HCT116 (cell line): ENCODE measurements around the gene H6PD. TPM values are rescaled to one million over a fixed set of nuclear protein-coding genes. Genes with fewer than 3 reads are reported as not detected.

Experiments used
- ATAC-seq: fragments of 200-7000 bp; cut with Tn5 transposase; 2 replicates; pipeline ENCODE4 v1.9.1; 2020; ENCODE audit warnings: mild to moderate bottlenecking, moderate library complexity
- BruUV-seq: library from RNA; stranded (reverse); fragments of 400-500 nt; replicated peaks from 2 replicates; lab custom pipeline; 2021; lab: Mats Ljungman, UMichigan
- CTCF ChIA-PET: fragments of 300-600 bp; sonication (Branson Sonifier 250); formaldehyde crosslinking; loops from one replicate; lab custom pipeline; 2021; ENCODE audit warnings: antibody characterized with exemption; lab: Charles Lee
- POLR2A ChIA-PET: fragments of 300-600, 350-600 bp; sonication (Branson Sonifier 250); formaldehyde crosslinking; loops from one replicate; lab custom pipeline; 2021; ENCODE audit warnings: antibody characterized with exemption; lab: Charles Lee
- RAD21 ChIA-PET, 2 experiments: fragments of 300-600 bp; sonication (Branson Sonifier 250); formaldehyde crosslinking; loops; one replicate each; lab custom pipeline; 2023; ENCODE audit warnings: low total read pairs in 2 of 2; ENCODE audit not compliant: uncharacterized antibody in 2 of 2, unreplicated experiment in 2 of 2, low non-redundant PET in 1 of 2; lab: Charles Lee
- DNase-seq: peaks from one replicate; pipeline ENCODE4 v3.0.0-alpha.2; 2010; ENCODE audit warnings: low read depth, low spot score
- H2AFZ ChIP-seq: fragments of 200-600 bp; shearing (Covaris generic), sonication (generic); 2 replicates; pipeline ENCODE4 v1.6.1; 2017; ENCODE audit warnings: low read depth, mixed run types, mixed read lengths, antibody characterized with exemption, low read length; ENCODE audit not compliant: poor library complexity, severe bottlenecking
- H3K27ac ChIP-seq: 2 replicates; pipeline ENCODE4 v1.5.1; 2012; ENCODE audit warnings: low read depth, low read length
- H3K27me3 ChIP-seq: fragments of 200-600 bp; sonication (generic); 2 replicates; pipeline ENCODE4 v1.6.1; 2016; ENCODE audit warnings: mixed run types, low read length, mixed read lengths; ENCODE audit not compliant: insufficient read depth
- H3K36me3 ChIP-seq, 2 experiments: fragments of 200-500 bp in 1 of 2; fragments of 200-600 bp in 1 of 2; sonication (Bioruptor generic) in 1 of 2; sonication (generic) in 1 of 2; 2 replicates each; pipeline versions ENCODE4 v1.5.1 to v1.6.1; 2014 to 2016; ENCODE audit warnings: low read length in 2 of 2, inconsistent platforms in 1 of 2, mixed read lengths in 1 of 2, mixed run types in 1 of 2; ENCODE audit not compliant: insufficient read depth in 2 of 2, control insufficient read depth in 1 of 2
- H3K4me1 ChIP-seq, 2 experiments: fragments of 200-600 bp in 1 of 2; sonication (generic) in 1 of 2; 2 replicates each; pipeline versions ENCODE4 v1.5.1 to v1.6.1; 2012 to 2017; ENCODE audit warnings: low read length in 2 of 2, inconsistent platforms in 1 of 2, mild to moderate bottlenecking in 1 of 2, mixed read lengths in 1 of 2, mixed run types in 1 of 2, moderate library complexity in 1 of 2; ENCODE audit not compliant: insufficient read depth in 2 of 2, control insufficient read depth in 1 of 2
- H3K4me2 ChIP-seq: fragments of 200-600 bp; sonication (generic); 2 replicates; pipeline ENCODE4 v1.6.1; 2017; ENCODE audit warnings: mixed run types, low read length, mixed read lengths
- H3K4me3 ChIP-seq, 2 experiments: fragments of 200-600 bp in 1 of 2; sonication (generic) in 1 of 2; replicated peaks in 1 of 2; 2 replicates each; pipeline ENCODE4 v1.5.1; 2011 to 2016; ENCODE audit warnings: low read length in 2 of 2, control low read depth in 1 of 2, low read depth in 1 of 2, mild to moderate bottlenecking in 1 of 2, mixed read lengths in 1 of 2, mixed run types in 1 of 2
- H3K79me2 ChIP-seq: fragments of 200-600 bp; sonication (generic); 2 replicates; pipeline ENCODE4 v1.6.1; 2017; ENCODE audit warnings: mild to moderate bottlenecking, mixed run types, low read length, moderate library complexity, mixed read lengths; ENCODE audit not compliant: insufficient read depth
- H3K9ac ChIP-seq: fragments of 200-600 bp; sonication (generic); 2 replicates; pipeline ENCODE4 v1.6.1; 2016; ENCODE audit warnings: low read length, mixed read lengths
- H3K9me2 ChIP-seq: fragments of 200-600 bp; sonication (generic), shearing (Covaris generic); 2 replicates; pipeline ENCODE4 v1.6.1; 2017; ENCODE audit warnings: mixed run types, mild to moderate bottlenecking, moderate library complexity; ENCODE audit not compliant: insufficient read depth
- H3K9me3 ChIP-seq, 2 experiments: fragments of 200-500 bp in 1 of 2; fragments of 200-600 bp in 1 of 2; sonication (Bioruptor generic) in 1 of 2; sonication (generic) in 1 of 2; 2 replicates each; pipeline ENCODE4 v1.6.1; 2014 to 2017; ENCODE audit warnings: low read length in 2 of 2, mixed read lengths in 2 of 2, inconsistent platforms in 1 of 2, low read depth in 1 of 2, mild to moderate bottlenecking in 1 of 2, mixed run types in 1 of 2, moderate library complexity in 1 of 2; ENCODE audit not compliant: control insufficient read depth in 1 of 2, insufficient read depth in 1 of 2
- H4K20me1 ChIP-seq: fragments of 200-600 bp; sonication (generic), shearing (Covaris generic); 2 replicates; pipeline ENCODE4 v1.6.1; 2017; ENCODE audit warnings: mixed run types, mild to moderate bottlenecking, moderate library complexity; ENCODE audit not compliant: insufficient read depth
- CBX3 ChIP-seq: IDR thresholded peaks from 2 replicates; pipeline ENCODE4 v1.6.1; 2012; ENCODE audit warnings: low read depth
- EZH2 ChIP-seq: fragments of 200-600 bp; sonication (generic); IDR thresholded peaks from 2 replicates; pipeline ENCODE4 v1.6.1; 2017; ENCODE audit warnings: antibody characterized with exemption, mixed run types
- EZH2phosphoT487 ChIP-seq: fragments of 200-600 bp; IDR thresholded peaks from 2 replicates; pipeline ENCODE4 v1.6.1; 2018; ENCODE audit warnings: antibody characterized with exemption, borderline replicate concordance
- FOSL1 ChIP-seq: IDR thresholded peaks from 2 replicates; pipeline ENCODE4 v1.6.1; 2012; ENCODE audit warnings: low read depth
- JUND ChIP-seq: IDR thresholded peaks from 2 replicates; pipeline ENCODE4 v1.6.1; 2012
- SIN3A ChIP-seq: IDR thresholded peaks from 2 replicates; pipeline ENCODE4 v1.6.1; 2012; ENCODE audit warnings: low read depth
- SP1 ChIP-seq: IDR thresholded peaks from 2 replicates; pipeline ENCODE4 v1.6.1; 2012; ENCODE audit warnings: low read depth
- intact Hi-C: fragments of 100-400 bp; cut with micrococcal nuclease; formaldehyde crosslinking; loops from 2 replicates; pipeline ENCODE4 v1.10.0; 2022
- total RNA-seq: library from RNA; stranded (reverse); gene quantifications from one replicate; pipeline ENCODE4 v1.2.1, GENCODE V29; 2021; ENCODE audit not compliant: unreplicated experiment
- TF ChIP-seq, protein P1 (sequence below): IDR thresholded peaks from 2 replicates; pipeline ENCODE4 v1.6.1; 2011; ENCODE audit warnings: mild to moderate bottlenecking, low read length, moderate library complexity; ENCODE audit not compliant: insufficient replicate concordance; ENCODE audit errors: extremely low read depth
- TF ChIP-seq, protein P2 (sequence below), 3 experiments: fragments of 200-600 bp in 1 of 3; sonication (generic) in 1 of 3; IDR thresholded peaks in 2 of 3; conservative IDR thresholded peaks in 1 of 3; 2 replicates each; pipeline ENCODE4 v1.5.1; 2012 to 2017; ENCODE audit warnings: low read depth in 2 of 3, low read length in 2 of 3, antibody characterized with exemption in 1 of 3, borderline replicate concordance in 1 of 3, control low read depth in 1 of 3, mild to moderate bottlenecking in 1 of 3, mixed read lengths in 1 of 3, mixed run types in 1 of 3, moderate library complexity in 1 of 3; ENCODE audit not compliant: insufficient read depth in 1 of 3

H6PD gene
- total RNA-seq, 1 experiment from 2014 or later, result 16.2 TPM

DNA sequence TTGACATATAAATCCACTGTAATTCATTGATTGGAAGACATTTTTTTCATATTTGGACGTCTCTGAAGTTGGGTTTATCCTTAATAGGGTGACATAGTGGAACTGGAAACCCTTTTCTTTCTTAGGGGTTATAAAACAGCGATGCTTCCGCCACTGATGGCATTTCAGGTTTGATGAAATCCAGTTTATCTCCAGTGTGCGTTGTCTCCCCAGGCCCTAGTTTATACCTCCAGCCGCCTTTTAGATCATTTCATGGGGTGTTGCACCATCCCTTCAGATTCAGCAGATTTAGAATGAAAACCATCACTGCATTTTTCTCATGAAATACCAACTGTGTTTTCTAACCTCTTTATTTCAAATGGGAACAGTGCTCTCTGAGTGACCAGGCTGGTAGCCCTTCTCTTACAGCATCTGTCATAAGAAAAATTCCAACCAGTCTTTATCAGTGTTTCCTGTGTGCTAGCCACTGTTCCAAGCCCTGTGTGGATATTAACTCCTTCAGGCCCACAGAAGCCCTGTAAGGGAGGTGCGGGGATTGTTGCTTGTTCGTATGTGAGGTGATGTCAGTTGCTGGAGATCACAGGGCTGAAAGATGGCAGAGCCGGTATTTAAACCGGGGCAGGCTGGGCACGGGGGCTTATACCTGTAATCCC, 19.0 kb downstream of the H6PD start:
- H3K9me3 ChIP-seq, result peaks cover 0 to 8% of the 10 kb centered on the region in 2 experiments; a peak in 1 of 4 replicates
- intact Hi-C loops, result no loop called here
- H3K9ac ChIP-seq, result no peak overlapping the region

More for the DNA sequence above, 19.0 kb downstream of the H6PD start:
- TF ChIP-seq FOSL1 (no peak), SP1 (no peak), JUND (no peak), CBX3 (no peak), EZH2 (no peak), SIN3A (no peak), EZH2phosphoT487 (no peak)
- TF ChIP-seq, protein P1, sequence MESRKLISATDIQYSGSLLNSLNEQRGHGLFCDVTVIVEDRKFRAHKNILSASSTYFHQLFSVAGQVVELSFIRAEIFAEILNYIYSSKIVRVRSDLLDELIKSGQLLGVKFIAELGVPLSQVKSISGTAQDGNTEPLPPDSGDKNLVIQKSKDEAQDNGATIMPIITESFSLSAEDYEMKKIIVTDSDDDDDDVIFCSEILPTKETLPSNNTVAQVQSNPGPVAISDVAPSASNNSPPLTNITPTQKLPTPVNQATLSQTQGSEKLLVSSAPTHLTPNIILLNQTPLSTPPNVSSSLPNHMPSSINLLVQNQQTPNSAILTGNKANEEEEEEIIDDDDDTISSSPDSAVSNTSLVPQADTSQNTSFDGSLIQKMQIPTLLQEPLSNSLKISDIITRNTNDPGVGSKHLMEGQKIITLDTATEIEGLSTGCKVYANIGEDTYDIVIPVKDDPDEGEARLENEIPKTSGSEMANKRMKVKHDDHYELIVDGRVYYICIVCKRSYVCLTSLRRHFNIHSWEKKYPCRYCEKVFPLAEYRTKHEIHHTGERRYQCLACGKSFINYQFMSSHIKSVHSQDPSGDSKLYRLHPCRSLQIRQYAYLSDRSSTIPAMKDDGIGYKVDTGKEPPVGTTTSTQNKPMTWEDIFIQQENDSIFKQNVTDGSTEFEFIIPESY, result no peak
- TF ChIP-seq, protein P2, sequence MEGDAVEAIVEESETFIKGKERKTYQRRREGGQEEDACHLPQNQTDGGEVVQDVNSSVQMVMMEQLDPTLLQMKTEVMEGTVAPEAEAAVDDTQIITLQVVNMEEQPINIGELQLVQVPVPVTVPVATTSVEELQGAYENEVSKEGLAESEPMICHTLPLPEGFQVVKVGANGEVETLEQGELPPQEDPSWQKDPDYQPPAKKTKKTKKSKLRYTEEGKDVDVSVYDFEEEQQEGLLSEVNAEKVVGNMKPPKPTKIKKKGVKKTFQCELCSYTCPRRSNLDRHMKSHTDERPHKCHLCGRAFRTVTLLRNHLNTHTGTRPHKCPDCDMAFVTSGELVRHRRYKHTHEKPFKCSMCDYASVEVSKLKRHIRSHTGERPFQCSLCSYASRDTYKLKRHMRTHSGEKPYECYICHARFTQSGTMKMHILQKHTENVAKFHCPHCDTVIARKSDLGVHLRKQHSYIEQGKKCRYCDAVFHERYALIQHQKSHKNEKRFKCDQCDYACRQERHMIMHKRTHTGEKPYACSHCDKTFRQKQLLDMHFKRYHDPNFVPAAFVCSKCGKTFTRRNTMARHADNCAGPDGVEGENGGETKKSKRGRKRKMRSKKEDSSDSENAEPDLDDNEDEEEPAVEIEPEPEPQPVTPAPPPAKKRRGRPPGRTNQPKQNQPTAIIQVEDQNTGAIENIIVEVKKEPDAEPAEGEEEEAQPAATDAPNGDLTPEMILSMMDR (IDR thresholded peaks at IDR 0.05 in 2 of 3, conservative IDR thresholded peaks at IDR 0.05 in 1 of 3; ENCODE audit: borderline replicate concordance in 1 of 3, insufficient read depth in 1 of 3, low read depth in 2 of 3, low read length in 2 of 3), result no peak
- Histone ChIP-seq H3K36me3 (no peaks in the 10 kb centered on the region), H3K4me1 (no peaks in the 10 kb centered on the region), H2AFZ (no peak overlapping the region), H3K9me2 (no peaks in the 10 kb centered on the region), H3K27me3 (no peaks in the 10 kb centered on the region), H3K4me3 (no peak overlapping the region), H3K27ac (no peak overlapping the region), H4K20me1 (no peaks in the 10 kb centered on the region), H3K79me2 (no peaks in the 10 kb centered on the region), H3K4me2 (no peak overlapping the region)
- no TSS peak for BruUV-seq
- DNase-seq (no peak), ATAC-seq (no peak)
- ChIA-PET POLR2A (no interaction called here), RAD21 (no interaction called here), CTCF (no interaction called here)
